GM12873 (cell line): Measurements from ENCODE around the gene TCEAL1.

ENCODE experiments used
- CTCF ChIP-seq: IDR thresholded peaks from 2 replicates; pipeline ENCODE4 v1.5.1; 2012; ENCODE audit warnings: low read depth, mild to moderate bottlenecking, moderate library complexity, low read length, control low read depth; ENCODE audit not compliant: insufficient read depth; ENCODE audit errors: missing control alignments

Gene TCEAL1

DNA sequence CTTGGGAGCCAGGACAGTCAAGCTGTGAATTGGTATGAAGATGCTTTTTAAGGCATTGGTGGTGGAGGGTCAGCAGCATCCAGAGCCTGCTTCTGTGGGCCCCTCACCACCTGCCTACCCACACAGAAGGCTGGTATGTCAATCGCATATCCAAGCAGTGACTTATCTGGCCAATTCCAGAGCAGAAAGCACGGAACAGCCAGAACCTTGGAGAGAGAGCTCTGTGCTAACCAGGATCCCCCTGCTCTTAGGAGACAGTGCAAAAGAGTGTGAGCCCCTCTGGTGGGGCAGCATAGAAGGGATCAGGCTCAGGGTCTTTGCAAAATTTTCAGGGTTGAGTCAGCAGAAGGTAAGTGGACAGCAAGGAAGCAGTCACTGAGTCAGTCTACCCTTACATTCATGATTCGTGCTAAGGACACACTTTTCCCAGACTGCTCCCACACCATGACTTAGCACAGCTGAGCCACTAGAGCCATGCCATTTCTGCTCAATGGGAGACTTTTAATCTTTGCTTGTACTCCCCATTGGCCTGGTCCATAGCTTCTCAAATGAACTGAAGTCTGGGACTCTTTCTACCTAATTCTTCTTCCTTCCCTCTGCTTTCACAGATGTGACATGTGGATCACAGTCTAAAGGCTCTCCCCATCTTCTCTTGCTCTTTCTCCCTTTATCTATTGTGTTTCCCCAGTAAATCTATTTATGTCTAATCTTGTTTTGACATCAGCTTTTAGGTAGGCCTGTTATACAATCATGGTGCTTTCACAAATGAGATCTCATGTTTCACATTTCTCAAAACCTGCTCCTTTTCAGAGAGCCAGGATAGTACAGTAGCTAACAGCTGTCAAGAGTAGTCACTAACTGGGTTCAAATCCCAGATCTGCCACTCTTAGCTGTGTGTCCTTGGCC is 37.7 kb downstream of the TCEAL1 start:
- TF ChIP-seq CTCF = no peak

GRCh38 chrX:103669745-103670144 is 41.0 kb downstream of the TCEAL1 start:
- TF ChIP-seq CTCF = no peak

DNA sequence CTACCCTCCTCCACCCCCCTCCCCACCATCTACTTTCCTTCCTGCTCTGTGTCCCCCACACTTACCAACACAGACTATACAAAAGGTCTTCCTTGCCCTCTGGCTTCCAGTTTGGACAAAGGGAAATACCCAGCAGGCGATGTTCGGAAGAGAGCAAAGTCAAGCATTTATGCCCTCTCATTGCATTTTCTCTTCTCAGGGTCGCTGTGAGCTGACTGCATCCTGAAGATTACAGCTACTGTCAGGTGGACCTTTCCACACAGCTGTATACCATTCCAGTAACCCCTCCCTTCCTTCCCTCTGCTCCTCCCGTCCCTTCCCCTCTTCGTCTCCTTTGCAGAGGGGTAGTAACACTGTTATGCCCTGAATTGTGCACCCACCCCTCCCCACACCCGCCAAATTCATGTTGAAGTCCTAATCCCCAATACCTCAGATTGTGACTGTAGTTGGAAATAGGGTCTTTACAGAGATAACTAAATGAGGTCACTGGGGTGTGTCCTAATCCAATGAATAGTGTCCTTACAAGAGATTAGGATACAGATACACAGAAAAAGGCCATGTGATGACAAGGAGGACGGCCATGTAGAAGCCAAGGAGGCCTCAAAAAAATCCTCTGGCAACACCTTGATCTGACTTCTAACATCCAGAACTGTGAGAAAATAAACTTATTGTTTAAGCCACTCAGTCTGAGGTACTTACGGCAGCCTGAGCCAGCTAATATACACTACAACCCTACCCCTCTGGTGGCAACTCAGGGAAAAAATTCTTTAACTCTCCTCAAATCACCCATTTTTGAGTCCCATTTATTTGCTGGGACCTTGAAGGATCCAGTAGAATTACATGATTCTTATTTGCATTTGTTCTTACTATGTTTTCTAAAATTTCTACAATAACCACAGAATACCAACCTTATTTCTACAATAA is 46.0 kb downstream of the TCEAL1 start:
- TF ChIP-seq CTCF = no peak

DNA sequence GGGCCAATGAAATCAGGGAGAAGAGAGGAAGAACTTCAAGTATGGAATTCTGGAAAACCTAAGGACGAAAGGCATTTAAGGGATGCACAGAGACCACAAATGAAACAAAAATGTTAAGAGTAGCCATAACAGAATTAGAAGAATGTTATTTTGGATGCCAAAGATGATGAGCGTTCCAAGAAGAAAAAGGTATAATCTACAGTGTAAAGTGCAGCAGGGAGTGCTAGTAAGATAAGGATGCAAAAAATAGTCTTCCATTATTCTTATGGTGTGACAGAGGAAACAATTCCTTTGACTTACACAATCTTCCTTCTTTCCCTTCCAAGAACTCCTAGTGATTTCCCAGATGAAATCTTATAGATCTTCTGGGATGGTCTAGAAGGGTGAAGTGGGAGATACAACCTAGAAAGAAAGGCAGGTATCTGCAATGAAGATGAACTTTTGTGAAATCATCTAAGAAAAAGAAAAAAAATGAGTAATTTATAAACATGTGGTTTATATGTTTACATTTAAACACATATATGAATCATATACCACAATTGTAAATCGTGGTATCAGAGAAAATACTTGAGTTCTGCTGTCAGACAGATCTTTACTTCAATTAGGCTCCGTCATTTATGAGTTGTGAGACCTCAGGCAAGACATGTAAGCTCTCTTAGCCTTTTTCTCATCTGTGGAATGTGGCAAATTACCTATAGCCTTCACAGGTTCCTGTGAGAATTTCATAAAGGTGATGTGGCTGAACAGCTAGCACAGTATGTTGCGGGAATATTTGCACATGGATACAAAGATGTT is 49.6 kb downstream of the TCEAL1 start:
- no peak for TF ChIP-seq CTCF
